Measurements from ENCODE around the gene MORN5.

The MORN5 gene

DNA sequence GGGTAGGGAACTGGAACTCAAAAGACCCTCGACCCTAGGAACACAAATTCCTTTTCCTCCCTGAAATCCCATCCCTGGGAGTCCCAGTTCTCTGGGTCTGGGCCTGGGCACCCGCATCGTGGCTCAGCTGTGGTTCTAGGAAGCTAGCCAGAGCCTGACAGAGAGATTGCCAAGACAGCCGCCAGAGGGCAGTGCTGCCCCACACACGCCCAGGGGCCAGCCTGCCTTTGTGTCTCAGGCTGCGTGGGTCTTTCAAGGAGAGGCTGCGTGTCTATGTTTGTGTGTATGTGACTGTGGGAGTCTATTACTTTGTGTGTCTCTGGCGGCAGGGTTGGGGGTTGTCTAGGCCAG is 34.6 kb upstream of the MORN5 start:
- peak; percentile 29 for FAIRE-seq

DNA sequence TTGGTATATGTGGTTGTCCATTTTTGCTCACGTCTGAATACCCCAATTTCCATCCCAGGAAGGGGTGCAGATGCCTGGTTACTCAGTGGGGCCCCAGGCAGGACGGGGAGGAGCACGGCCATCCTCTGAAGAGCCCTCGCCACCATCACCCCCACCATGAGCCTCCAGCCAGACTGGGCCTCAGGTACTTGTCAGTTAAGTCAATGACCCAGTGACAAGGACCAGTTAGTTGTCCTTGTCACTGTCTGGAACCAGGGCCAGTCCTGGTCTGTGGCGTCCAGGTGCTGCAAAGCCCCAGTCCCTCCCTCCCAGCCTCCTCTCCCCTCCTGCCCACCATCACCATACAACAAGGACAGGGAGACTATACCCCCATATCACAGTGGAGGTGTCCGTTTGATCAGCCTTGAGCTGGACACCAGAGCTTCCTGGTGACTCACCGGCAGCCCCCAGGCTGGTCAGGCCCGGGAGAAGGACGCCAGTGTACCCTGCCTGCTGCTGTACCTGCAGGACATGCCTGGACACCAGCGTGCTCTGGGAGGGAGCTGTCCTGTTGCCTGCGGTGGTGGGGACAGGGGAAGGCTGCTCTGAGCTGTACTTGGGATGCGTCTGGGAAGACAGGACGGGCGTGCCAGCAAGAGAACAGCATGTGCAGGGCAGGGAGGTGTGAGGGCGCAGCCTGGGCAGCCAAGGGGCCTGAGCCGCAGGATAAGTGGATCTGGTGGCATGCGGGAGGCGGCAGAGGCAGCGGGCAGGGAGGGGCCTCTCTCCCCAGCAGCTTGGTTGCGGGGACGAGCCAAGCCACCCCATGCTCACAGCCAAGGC is 34.0 kb upstream of the MORN5 start:
- FAIRE-seq = no peak

DNA sequence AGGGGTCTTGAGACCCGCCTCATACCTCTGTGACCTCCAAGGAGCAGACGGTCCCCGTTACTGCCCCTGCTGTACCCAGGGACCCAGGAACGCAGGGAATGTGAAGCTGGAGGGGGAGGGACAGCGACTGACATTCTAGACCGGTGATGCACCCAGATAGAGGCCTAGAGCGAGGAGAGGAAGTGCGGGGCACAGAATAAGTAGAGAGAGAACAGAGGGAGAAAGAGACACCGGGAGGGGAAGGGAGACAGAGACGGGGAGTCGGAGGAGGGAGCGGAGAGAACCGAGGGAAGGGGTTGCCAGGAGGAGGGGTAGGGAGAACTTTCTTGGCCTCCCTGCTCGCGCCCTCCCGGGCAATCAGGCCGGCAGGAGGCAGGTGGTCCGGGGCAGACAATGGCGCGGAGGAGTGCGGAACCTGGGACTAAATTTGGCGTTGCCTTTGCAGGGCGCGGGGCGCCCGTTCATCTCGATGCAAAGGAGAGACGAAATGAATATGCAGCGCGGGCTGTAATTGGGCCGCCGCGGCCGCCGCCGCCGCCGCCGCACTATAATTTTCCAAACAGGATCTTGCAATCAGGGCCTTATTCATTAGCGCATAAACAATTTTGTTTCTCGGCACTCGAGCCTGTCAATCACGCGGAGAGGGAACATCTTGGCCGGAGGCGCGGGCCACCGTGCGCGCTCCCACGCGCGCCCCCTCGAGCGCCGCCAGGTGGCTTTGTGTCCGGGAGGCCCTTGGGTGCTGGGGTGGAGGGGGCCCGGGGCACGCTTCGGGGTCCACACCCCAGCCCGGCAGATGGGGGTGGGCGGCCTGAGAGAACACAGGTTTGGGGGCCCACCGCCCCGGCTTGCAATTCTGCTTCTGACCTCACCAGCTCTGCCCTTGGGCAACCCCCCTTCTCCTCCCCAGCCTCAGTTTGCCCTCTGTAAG is 33.1 kb upstream of the MORN5 start:
- FAIRE-seq = no peak

DNA sequence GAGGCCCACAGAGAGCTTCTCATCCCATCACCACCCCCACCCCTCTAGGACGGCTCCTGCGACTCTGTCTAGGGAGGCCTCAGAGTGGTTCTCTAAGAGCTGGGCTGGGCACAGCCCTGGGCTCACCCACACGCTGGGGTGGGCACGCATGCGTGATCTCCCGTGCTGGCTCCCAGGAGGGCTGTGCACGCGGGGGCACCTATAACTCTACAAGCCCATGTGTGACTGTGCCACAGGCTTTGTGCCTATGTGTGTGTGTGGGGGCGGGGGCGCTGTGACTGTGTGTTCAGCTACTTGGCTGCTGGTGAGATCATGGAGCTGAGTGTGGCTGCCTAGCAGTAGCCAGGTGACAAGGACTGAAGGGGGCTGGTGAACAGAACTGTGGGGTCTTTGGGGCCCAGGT is 32.3 kb upstream of the MORN5 start:
- no peak for FAIRE-seq

DNA sequence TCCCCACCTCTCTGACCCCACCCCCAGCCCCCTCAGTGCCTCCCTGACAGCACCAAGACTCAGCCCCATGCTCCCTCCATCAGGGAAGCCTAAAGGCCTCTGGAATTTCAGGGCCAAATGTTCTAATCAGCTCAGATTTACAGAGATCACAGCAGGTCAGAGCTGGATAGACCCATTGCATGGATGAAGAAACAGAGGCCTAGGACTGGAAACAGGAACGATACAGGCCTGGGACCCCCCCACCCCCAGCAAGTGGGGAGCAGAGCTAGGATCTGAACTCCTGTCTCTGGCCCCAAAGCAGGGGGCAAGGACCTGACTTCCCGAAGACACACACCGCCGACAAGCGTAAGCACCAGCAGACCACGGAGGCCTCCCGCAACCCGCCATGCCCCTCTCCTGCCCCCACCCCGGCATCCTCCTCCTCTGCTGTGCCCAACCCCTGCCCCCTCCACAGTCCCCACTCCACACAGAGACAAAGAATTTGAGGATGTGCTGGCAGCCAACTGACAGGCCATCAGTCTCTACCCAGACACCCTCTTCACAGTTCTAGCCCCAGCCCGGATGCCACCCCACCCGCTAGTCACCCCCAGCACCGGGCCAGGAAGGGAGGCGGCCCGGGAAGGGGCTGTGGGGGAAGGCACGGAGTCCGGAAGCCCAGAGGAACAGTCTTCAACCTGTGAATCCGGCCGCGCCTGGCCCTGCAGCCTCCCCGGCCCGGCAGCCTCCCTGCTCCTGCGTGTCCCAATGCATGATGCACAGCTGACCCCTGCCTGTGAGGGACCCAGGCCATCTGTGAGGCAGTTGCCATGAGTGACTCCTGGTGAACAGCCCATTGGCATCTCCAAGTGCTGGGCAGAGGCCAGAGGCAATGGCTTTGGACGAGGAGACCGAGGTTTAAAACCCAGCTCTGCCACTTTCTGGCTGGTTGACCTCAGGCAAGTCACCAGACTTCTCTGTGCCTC is 31.4 kb upstream of the MORN5 start:
- no peak for FAIRE-seq

DNA sequence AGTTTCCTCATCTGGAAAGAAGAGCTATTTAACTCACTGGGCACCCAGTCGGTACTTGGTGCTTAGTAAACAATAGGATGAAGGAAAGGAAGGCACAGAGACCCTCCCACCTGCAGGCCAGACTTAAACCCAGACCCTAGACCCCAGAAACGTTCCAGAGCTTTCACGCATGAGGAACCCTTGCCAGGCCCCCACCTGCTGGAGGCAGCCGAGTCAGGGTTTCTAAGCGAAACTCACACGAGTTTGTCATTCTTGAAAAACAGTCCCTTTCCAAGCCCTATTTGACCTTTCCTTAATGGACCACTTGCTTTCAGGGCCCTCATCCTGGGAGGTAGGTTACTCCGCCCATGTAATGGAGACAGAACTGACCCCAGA is 30.8 kb upstream of the MORN5 start:
- no peak for FAIRE-seq

DNA sequence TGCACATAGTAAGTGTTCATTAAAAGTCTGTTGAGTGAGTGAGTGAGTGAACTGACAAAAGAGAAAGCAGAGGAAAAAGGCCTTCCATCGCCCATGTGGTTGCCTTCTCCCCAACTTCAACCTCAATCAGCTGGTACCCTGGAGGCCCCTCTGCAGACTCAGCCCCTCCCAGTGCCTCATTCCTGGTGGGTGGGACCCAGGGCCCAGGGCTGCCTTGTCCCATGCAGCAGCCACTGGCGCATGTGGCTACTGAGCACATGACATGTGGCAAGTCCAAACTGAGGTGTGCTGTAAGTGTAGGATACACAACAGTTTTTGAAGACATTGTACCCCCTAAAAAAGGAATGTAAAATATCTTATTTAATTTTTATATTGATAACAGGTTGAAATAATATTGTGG is 29.7 kb upstream of the MORN5 start:
- no peak for FAIRE-seq

DNA sequence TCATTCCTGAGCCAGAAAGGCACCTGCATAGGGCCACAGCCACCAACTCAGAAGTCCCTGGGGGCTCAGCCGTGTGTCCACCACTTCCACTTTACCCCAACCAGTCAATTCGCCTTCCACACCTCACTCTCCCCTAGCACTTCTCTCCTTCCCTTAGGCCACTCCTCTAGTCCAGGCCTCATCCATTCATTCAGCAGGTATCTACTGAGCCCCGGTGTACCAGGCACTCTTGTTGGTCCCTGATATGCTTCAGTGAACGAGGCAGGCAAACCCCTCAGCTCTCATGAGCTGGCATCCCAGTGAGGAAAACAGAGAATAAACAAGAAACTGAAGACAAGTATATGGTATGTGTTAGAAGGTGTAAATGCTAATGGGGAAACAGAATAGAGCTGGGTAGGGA is 28.9 kb upstream of the MORN5 start:
- FAIRE-seq = no peak

DNA sequence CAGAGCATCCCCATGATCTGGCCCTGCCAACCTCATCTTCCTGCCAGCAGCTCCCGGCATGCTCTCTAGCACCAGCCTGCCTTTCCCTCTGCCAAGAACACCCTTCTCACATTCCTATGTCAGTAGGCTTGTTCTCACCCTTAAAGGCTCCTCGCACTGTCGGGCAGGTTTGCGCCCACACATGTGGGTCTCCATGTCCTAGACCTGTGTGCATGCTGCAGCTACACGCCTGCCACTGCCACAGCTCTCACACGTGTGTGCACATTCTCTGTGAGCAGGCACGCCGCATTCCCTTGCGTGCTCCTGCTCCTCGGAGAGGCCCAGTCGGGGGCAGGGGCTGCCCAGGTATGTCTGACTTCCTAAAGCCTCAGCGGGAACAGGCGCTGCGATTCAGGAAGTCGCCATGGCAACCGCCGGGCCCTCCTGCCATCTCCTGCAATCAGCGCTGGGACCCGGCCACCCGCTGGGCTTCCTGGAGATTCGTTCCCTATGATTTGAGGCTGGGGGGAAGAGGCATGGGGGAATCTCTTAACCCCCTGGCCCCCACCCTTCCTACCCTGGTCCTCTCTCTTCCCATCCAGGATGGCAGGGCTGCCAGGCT is 28.2 kb upstream of the MORN5 start:
- FAIRE-seq = no peak

DNA sequence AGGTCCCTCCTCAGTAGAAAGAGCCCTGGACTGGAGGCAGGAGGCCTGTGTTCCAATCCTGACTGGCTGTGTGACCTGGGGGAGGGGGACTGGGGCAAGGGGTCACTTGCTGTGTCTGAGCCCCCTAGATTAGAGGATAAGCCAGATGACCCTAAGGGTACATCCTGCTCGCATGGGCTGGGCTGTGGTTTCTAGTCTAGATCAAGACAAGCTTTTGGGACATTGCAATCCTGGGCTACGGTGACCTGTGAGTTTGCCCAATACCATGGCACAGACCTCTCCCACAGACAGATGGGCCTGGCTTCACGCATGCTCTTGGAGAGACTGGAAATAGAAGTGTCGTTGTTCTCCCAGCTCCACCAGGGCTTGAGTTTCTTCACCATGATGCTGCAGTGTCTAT is 27.2 kb upstream of the MORN5 start:
- no peak for FAIRE-seq

DNA sequence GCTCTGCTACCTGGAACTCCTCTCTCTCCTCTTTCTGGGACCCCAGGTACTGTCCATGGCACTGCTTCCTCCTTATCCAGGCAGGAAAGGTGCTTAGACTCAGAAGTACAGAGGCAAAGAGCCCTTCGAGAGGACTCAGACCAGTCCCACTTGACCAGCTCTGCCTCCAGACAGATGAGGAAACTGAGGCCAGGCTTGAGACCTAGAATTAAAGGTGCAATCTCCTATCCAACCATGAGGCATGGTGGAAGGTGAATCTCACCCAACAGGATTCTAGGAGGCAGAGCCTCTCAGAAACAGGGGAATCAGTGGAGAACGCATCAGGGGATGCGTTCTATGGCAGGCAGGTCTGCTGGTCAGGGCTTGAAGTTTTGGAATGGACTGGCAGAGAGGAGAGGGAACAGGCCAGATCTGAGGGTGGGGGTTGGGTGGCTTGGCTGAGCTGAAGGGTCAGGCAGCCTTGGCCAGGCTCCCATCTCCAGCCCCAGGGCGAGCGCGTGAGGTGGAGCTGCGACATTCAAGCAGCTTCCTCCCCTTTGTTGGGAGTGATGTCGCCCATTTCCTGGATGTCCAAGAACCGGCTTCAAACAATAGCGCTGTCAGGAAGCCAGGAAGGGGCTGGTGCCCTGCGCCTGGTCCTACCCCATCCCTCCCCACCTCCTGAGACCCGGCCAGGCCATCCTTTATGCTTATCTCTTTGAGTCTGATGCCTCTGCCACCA is 26.3 kb upstream of the MORN5 start:
- FAIRE-seq = no peak

DNA sequence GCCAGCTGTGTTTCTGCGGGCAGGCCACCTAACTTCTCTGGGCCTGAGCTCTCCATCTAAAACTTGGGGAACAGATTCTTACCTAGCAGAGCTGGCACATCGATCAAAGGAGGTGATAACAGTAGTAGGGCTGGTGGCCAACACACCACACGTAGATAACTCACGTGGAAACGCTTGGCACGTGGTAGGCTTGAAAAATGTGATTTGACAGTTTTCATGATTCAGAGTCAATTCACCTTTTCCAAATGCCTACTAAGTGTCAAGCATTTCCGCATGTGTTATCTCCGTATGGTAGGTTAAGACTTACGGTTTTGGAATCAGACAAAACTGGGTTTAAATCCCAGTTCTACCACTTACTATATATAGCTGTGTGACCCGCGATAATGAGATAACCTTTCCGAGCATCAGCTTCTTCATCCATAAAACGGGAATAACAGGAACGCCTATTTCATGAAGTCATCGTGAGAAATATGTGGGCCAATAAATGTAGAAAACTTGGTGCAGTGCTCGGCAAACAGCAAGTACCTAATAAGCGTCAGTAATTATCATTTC is 25.6 kb upstream of the MORN5 start:
- FAIRE-seq = no peak

DNA sequence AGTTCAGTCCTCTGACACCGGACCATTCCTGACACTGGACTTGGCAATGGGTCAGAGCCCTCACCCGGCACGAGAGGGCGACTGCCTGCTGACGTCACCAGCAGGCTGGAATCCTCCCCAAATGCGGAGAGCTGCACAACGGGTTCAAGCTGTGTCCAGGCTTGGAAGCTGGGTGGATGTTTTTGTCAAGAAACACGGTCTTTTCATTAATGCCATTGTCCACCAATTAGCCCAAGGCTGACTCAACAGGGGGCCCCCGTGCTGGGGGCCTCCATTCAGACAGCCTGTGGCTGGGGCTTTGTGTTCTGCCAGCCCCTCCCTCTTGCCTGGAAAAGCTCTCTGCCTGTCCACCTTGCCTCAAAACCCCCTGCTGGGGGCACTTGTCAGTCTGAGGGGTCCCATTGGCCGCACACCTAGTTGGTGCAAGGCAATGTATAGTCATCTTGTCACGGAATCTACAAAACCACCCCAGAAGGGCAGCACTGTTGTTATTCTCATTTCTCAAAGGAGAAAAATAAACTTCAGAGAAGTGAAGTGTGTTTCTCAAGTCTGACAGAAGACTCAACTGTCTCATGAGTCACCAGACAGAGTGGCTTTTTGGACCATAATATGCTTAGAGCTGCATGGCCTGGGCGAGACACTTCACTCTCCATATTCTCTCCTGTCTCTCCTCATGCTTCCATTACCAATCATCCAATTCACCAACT is 24.7 kb upstream of the MORN5 start:
- FAIRE-seq = no peak

DNA sequence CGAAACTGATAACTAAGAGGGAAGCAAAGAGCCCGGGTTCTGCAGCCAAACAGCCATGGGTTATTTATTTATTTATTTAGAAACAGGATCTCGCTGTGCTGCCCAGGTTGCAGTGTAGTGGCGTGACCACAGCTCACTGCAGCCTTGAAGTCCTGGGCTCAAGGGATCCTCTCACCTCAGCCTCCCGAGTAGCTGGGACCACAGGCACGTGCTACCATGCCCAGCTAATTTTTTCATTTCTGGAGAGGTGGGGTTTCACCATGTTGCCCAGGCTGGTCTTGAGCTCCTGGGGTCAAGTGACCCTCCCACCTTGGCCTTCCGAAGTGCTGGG is 24.2 kb upstream of the MORN5 start:
- no peak for FAIRE-seq

DNA sequence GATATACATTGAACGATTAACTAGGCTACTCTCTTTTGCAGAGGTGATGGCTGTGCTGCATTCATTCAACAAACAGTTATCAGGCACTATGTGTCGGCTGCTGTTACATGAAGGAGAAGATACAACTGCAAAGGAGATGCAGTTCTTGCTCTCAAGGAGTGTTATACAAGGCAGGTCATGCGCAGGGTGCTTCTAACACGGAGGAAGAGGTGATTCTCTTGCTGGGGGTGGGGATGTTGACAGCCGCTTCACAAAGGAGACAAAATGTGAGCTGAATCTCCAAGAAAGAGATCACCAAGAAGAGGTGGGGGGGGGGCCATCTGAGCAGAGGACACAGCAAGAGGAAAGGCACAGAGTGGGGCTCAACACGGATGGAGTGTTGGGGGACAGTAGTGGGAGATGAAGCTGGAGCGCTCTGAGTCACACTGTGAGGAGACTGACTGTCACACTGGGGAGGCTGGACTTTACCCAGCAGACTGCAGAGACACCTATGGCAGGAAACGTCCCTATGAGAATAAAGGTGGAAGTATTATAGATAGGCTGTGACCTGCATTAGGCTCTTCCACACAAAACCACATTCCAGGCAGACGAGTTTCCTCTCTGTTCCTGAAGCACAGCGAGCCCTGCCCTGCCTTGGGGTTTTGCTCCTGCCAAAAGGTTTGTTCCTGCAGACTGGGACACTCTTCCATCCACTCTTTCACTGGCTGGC is 21.0 kb upstream of the MORN5 start:
- no peak for FAIRE-seq

DNA sequence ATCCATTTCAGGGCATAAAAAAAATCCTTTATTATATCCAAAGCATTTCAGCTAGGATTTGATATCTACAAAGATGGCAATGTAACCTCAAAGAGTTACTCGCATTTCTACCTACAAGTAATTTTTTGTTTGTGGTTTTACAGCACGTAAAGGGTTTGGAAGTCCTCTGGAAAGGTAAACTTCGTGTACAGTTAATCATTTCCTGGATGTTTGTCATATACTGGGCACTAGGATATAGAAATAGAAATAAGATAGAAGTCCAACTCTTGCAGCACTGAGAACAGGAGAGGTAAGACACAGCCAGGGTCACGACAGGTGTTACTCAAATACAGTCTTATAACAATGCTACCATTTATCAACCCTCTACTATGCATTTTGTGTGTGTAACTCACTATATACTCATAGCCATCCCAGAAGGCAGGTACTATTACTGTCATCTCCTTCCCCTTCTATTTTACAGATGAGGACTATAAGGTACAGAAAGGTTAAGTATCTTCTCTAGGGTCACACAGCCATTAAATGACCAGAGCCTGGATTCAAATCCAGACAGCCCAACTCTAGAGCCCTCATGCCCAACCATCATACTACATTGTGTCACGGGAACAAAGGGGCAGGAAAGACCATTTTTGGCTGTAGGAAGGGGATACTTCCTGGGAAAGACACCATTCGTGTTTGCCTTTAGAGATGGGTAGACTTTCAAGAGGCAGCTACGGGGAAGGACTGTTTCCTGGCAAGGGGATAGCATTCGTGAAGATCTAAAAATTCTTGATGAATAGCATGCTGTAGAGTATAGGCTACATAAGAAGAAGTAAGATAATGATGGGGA is 19.1 kb upstream of the MORN5 start:
- no peak for FAIRE-seq

DNA sequence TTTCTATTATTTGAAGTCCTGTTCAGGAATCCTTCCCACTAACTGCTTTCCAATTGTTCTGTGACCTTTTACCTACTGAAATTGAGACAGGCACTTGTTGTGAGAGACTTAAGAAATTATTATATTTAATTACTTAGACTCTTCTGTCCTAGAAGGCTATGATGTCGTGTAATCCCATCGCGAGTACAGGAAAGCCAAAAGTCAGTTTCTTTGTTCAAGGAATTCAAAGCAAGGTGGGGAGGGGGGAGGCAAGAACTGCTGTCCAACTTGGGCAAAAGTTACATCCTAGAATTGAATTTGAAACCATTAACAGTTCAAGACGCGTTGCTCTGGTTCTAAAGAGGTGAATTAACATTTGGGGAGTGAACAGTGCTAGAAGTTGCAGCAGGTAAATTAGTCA is 18.0 kb upstream of the MORN5 start:
- FAIRE-seq = no peak

DNA sequence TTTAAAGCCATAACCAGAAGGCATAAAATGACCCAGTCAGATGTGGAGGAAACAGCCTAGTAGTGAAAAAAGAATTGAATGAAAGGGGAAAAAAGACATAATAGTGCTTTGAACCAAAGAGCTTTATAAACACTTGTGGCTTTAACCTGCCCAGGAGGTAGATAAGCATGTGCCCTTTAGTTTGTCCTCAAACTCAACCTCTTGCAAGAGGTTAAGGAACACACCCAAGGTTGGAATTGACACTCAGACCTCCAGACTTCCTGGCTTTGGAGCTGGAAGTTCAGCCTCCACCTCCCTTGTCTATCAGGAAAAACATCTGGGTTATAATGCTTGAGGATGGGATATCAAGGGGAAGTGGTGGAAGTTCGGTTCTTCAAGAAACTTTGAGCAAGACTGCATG is 16.4 kb upstream of the MORN5 start:
- FAIRE-seq = no peak

DNA sequence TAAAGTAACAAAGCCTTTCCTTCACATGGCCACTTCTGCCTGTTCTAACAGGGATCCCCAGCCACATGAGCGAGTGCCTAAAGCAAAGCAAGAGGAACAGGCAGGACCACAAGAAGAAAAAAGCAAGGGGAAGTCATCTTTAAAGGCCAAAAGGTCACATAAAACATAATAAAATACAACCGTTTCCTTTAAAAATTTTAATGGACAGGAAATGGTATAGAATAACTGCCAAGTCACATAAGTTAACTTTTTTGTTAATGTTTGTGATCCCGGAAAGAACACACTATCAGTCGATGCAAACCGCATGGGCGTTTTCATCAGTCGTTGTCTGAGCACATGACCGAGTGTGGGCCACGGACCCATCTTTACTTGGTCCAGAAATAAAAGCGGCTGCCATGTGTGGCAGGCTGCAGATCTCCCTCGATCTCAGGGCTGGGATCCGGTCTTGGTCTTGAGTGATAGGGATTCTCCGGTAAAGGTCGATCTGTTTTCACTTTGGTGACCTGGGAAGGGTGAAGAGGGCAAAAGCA is 15.8 kb upstream of the MORN5 start:
- no peak for FAIRE-seq
